GM12801 (cell line): ENCODE data around the gene PPIP5K2.

Experiments used
- TF ChIP-seq, protein P1 (sequence below): IDR thresholded peaks from one replicate; pipeline ENCODE4 v1.5.1; 2011; ENCODE audit warnings: control low read depth; ENCODE audit not compliant: insufficient read length; ENCODE audit errors: extremely low read depth

Gene PPIP5K2

DNA sequence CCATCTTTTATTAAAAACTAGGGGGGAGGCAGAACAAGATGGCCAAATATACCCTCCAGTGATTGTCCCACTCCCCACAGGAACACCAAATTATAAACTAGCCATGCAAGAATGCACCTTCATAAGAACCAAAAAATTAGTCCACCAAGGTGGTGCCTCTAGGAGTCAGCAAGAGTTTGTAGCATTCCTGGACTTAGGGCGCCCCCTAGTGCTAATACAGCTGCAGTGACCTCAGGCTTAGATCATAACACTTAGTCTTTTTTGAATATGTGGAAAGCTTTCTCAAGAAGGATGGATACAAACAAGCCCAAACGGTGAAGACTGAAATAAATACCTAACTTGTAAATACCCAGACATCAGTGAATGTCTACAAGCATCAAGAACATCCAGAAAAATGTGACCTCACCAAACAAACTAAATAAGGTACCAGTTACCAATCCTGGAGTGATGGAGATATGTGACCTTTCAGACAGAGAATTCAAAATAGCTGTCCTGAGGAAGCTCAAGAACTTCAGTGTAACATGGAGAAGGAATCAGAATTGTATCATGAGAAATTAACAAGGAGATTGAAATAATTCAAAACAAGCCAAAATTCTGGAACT lies 19.3 kb downstream of the PPIP5K2 start:
- TF ChIP-seq, protein P1, sequence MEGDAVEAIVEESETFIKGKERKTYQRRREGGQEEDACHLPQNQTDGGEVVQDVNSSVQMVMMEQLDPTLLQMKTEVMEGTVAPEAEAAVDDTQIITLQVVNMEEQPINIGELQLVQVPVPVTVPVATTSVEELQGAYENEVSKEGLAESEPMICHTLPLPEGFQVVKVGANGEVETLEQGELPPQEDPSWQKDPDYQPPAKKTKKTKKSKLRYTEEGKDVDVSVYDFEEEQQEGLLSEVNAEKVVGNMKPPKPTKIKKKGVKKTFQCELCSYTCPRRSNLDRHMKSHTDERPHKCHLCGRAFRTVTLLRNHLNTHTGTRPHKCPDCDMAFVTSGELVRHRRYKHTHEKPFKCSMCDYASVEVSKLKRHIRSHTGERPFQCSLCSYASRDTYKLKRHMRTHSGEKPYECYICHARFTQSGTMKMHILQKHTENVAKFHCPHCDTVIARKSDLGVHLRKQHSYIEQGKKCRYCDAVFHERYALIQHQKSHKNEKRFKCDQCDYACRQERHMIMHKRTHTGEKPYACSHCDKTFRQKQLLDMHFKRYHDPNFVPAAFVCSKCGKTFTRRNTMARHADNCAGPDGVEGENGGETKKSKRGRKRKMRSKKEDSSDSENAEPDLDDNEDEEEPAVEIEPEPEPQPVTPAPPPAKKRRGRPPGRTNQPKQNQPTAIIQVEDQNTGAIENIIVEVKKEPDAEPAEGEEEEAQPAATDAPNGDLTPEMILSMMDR = no peak

DNA sequence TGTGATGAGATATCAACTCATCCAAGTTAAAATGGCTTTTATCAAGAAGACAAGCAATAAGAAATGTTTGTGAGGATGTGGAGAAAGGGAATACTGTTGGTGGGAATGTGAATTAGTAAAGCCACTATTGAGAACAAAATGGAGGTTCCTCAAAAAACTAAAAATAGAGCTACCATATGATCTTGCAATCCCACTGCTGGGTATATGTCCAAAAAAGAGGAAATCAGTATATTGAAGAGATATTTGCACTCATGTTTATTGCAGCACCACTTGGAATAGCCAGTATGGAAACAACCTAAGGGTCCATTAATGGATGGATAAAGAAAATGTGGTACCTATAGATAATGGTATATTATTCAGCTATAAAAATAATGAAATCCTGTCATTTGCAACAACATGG lies 25.1 kb downstream of the PPIP5K2 start:
- TF ChIP-seq, protein P1 = no peak

DNA sequence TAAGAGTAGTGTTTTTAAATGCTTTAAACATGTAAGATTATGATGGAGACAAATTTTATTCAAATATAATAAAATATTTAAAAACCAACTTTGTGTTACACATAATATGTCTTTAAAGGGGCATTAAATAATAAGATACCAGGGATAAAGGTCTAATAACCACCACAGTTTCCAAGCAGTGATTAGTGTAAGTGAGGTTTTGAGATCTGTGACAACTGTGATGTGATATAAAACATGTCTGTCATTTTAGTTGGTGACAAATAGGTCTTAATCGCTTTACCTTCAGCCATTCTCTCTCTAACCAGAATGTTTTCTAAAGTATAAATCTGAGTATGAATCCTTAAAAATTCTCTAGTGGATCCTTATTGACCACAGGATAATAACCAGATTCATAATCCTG lies 28.1 kb downstream of the PPIP5K2 start:
- TF ChIP-seq, protein P1 = no peak

DNA sequence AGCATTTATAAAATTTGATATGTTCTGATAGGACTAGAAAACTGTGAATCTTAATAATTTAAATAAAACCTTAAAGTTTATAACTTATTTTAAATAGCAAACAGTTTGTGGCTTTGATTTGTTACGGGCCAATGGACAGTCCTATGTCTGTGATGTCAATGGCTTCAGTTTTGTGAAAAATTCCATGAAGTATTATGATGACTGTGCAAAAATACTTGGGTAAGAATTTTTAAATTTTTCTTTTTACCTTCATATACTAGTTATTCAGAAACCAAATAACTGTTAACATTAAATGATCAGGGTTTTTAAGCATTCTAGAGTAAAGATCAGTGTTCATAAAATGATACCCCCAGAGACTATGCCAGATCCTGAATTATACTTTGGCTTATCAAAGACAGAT lies 31.1 kb downstream of the PPIP5K2 start:
- TF ChIP-seq, protein P1 = no peak

DNA sequence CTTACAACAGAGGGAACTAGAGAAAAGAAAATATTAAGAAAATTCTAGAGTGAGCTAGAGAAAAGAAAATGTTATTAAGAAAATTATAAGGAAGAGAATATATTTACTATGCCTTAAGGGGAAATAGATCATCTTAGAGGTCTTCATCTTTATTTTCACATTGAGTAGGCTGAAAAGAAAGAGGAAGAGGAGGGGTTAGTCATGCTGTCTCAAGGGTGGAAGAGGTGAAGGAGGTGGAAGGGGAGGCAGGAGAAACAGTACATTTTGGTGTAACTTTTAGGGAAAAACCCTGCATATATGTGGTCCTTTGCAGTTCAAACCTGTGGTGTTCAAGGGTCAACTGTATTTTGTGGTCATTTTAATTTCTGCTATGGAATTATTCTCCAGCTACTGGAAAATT lies 46.6 kb downstream of the PPIP5K2 start:
- TF ChIP-seq, protein P1 = no peak

DNA sequence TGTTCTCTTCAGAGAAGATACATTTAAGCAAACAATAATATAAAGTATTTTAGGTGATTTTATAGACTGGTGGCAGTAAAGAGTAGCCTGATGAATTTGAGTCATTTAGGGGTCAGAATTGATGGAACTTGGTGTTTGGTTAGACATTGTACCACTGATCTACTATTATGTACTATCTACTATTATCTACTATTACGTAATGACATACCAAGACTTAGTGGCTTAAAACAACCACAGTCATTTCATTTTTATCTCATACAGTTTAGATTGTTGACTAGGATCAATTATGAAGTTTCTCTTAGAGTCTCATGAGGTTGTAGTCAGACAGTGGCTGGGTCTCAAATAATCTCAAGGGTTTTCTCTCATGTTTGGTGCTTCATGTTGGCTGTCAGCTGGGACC lies 54.0 kb downstream of the PPIP5K2 start:
- TF ChIP-seq, protein P1 = no peak

DNA sequence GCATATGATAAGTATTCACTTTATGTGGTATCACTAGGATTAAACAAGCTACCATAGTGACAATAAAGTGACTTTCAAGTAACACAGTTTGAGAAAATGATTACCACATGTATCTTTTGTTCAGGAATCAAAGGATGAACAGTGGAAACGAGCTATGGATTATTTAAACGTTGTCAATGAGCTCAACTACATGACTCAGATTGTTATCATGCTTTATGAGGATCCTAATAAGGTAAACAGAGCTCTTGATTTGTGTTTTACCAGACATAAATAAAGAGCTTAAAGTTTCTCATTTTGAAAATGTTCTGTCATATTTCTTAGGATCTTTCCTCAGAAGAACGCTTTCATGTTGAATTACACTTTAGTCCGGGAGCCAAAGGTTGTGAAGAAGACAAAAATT lies 57.4 kb downstream of the PPIP5K2 start:
- TF ChIP-seq, protein P1 = no peak
